SK-N-SH treated with all-trans-retinoic acid at 6 μM for 48 hours (cell line): Measurements from ENCODE around the gene PPRC1.

ENCODE experiments used
- ARNTL ChIP-seq: fragments of 450-650 bp; formaldehyde crosslinking; IDR thresholded peaks from 2 replicates; pipeline ENCODE4 v1.5.0; 2020; ENCODE audit warnings: low read depth, mild to moderate bottlenecking, moderate library complexity, borderline replicate concordance
- CREB5 ChIP-seq: fragments of 250-450 bp; sonication (Bioruptor Pico); IDR thresholded peaks from 2 replicates; pipeline ENCODE4 v1.5.1; 2020; ENCODE audit warnings: low read depth, mild to moderate bottlenecking, moderate library complexity
- ISL1 ChIP-seq: fragments of 250-450 bp; sonication (Bioruptor Pico); IDR thresholded peaks from 2 replicates; pipeline ENCODE4 v2.1.2; 2022; ENCODE audit warnings: mild to moderate bottlenecking, moderate library complexity
- SNAI2 ChIP-seq: fragments of 250-450 bp; sonication (Bioruptor Pico); IDR thresholded peaks from 2 replicates; pipeline ENCODE4 v1.5.0; 2020; ENCODE audit warnings: mild to moderate bottlenecking, moderate library complexity
- TCF4 ChIP-seq: fragments of 250-450 bp; sonication (Bioruptor Pico); IDR thresholded peaks from 2 replicates; pipeline ENCODE4 v1.8.0; 2021; ENCODE audit warnings: mild to moderate bottlenecking, moderate library complexity, borderline replicate concordance
- ZC3H10 ChIP-seq: fragments of 250-450 bp; sonication (Bioruptor Pico); IDR thresholded peaks from 2 replicates; pipeline ENCODE4 v1.5.1; 2021; ENCODE audit warnings: mild to moderate bottlenecking, moderate library complexity
- ZNF565 ChIP-seq: fragments of 450-650 bp; formaldehyde crosslinking; conservative IDR thresholded peaks from 2 replicates; pipeline ENCODE4 v1.5.0; 2020; ENCODE audit warnings: low read depth, mild to moderate bottlenecking, moderate library complexity
- ZNF8 ChIP-seq: fragments of 450-650 bp; formaldehyde crosslinking; IDR thresholded peaks from 2 replicates; pipeline ENCODE4 v1.5.0; 2020; ENCODE audit warnings: mild to moderate bottlenecking, moderate library complexity

- TF ChIP-seq CREB5 (no peak), ISL1 (CRISPR knock-in tag) (no peak), ZNF8 (CRISPR knock-in tag) (no peak), TCF4 (CRISPR knock-in tag) (no peak), ZNF565 (CRISPR knock-in tag) (no peak), ZC3H10 (no peak), ARNTL (CRISPR knock-in tag) (no peak), SNAI2 (no peak)
Observed at GRCh38 chr10:102146971-102147428, 14.2 kb downstream of the PPRC1 start.
